SK-N-SH (cell line): ENCODE data around the gene HECTD4. TPM values are rescaled to one million over a fixed set of nuclear protein-coding genes. Genes with fewer than 3 reads are reported as not detected.

Experiments used
- CTCF ChIA-PET: fragments of 300-600, 350-600 bp; formaldehyde crosslinking; extraction: SDS; loops from one replicate; lab custom pipeline; 2021; lab: Yijun Ruan, JAX
- POLR2A ChIA-PET: fragments of 350-600 bp; sonication (Branson Sonifier 250); formaldehyde crosslinking; extraction: SDS; loops from one replicate; lab custom pipeline; 2020; ENCODE audit warnings: antibody characterized with exemption, inconsistent platforms; lab: Yijun Ruan, JAX
- DNase-seq: peaks from one replicate; pipeline ENCODE4 v3.0.0; 2012
- H2AFZ ChIP-seq: fragments of 200-600 bp; sonication (generic); 2 replicates; pipeline ENCODE4 v1.8.1; 2016; ENCODE audit warnings: antibody characterized with exemption, mild to moderate bottlenecking, low read depth
- H3F3A ChIP-seq: fragments of 200-600 bp; sonication (generic); replicated peaks from 2 replicates; pipeline ENCODE3; 2016; ENCODE audit warnings: antibody characterized with exemption, mild to moderate bottlenecking; ENCODE audit not compliant: insufficient read depth
- H3K27ac ChIP-seq, 2 experiments: fragments of 200-500 bp in 1 of 2; fragments of 200-600 bp in 1 of 2; sonication (Bioruptor generic) in 1 of 2; sonication (generic), shearing (Covaris generic) in 1 of 2; 2 replicates each; pipeline versions ENCODE4 v1.5.1 to v1.6.1; 2014 to 2016; ENCODE audit warnings: low read depth in 2 of 2, inconsistent platforms in 1 of 2, low read length in 1 of 2, mild to moderate bottlenecking in 1 of 2, mixed read lengths in 1 of 2
- H3K27me3 ChIP-seq: fragments of 200-600 bp; sonication (generic), shearing (Covaris generic); 2 replicates; pipeline ENCODE4 v1.6.1; 2016; ENCODE audit warnings: mixed run types; ENCODE audit not compliant: insufficient read depth
- H3K36me3 ChIP-seq, 2 experiments: fragments of 200-500 bp in 1 of 2; fragments of 200-600 bp in 1 of 2; sonication (Bioruptor generic) in 1 of 2; sonication (generic) in 1 of 2; replicated peaks in 1 of 2; 2 replicates each; pipeline versions ENCODE3 to v1.5.1; 2014 to 2016; ENCODE audit warnings: low read length in 1 of 2, mild to moderate bottlenecking in 1 of 2; ENCODE audit not compliant: insufficient read depth in 2 of 2, control insufficient read depth in 1 of 2
- H3K4me1 ChIP-seq, 2 experiments: fragments of 200-500 bp in 1 of 2; fragments of 200-600 bp in 1 of 2; sonication (Bioruptor generic) in 1 of 2; sonication (generic), shearing (Covaris generic) in 1 of 2; 2 replicates each; pipeline versions ENCODE4 v1.5.1 to v1.6.1; 2014 to 2016; ENCODE audit warnings: low read depth in 1 of 2, low read length in 1 of 2, mixed run types in 1 of 2; ENCODE audit not compliant: insufficient read depth in 2 of 2, control insufficient read depth in 1 of 2
- H3K4me2 ChIP-seq: fragments of 200-600 bp; sonication (generic), shearing (Covaris generic); 2 replicates; pipeline ENCODE4 v1.6.1; 2017; ENCODE audit warnings: mixed run types
- H3K4me3 ChIP-seq, 2 experiments: fragments of 200-500 bp in 1 of 2; fragments of 200-600 bp in 1 of 2; sonication (Bioruptor generic) in 1 of 2; sonication (generic), shearing (Covaris generic) in 1 of 2; 2 replicates each; pipeline versions ENCODE4 v1.5.1 to v1.8.1; 2014 to 2016; ENCODE audit warnings: low read depth in 2 of 2, inconsistent platforms in 1 of 2, low read length in 1 of 2, mild to moderate bottlenecking in 1 of 2, mixed read lengths in 1 of 2, moderate library complexity in 1 of 2
- H3K79me2 ChIP-seq: fragments of 200-600 bp; sonication (generic); 2 replicates; pipeline ENCODE4 v1.8.1; 2017; ENCODE audit warnings: mild to moderate bottlenecking; ENCODE audit not compliant: insufficient read depth
- H3K9ac ChIP-seq: fragments of 200-600 bp; sonication (generic); 2 replicates; pipeline ENCODE4 v1.6.1; 2017; ENCODE audit warnings: mixed run types
- H3K9me2 ChIP-seq: fragments of 200-600 bp; sonication (generic); 2 replicates; pipeline ENCODE4 v1.6.1; 2017; ENCODE audit warnings: mixed run types
- H3K9me3 ChIP-seq: fragments of 200-600 bp; sonication (generic); 2 replicates; pipeline ENCODE4 v1.6.1; 2017; ENCODE audit warnings: mixed run types, mild to moderate bottlenecking, moderate library complexity
- H4K20me1 ChIP-seq: fragments of 200-600 bp; sonication (generic); 2 replicates; pipeline ENCODE4 v1.6.1; 2017; ENCODE audit warnings: mild to moderate bottlenecking, mixed run types; ENCODE audit not compliant: insufficient read depth
- EP300 ChIP-seq, 2 experiments: IDR thresholded peaks; 2 replicates each; pipeline versions ENCODE4 v1.4.0 to v1.6.1; 2012; ENCODE audit warnings: borderline replicate concordance in 1 of 2, low read depth in 1 of 2, low read length in 1 of 2
- FOSL2 ChIP-seq: IDR thresholded peaks from 2 replicates; pipeline ENCODE4 v1.4.0; 2012; ENCODE audit warnings: low read depth, mild to moderate bottlenecking, moderate library complexity, borderline replicate concordance
- IRF3 ChIP-seq: fragments of 150-350 bp; IDR thresholded peaks from 2 replicates; pipeline ENCODE4 v1.6.1; 2016; ENCODE audit warnings: mild to moderate bottlenecking, low read depth, low read length
- JUND ChIP-seq: IDR thresholded peaks from 2 replicates; pipeline ENCODE4 v1.4.0; 2012
- MXI1 ChIP-seq: IDR thresholded peaks from 2 replicates; pipeline ENCODE4 v1.6.1; 2012; ENCODE audit warnings: mild to moderate bottlenecking, low read depth, low read length, improper control_type of control experiment
- NRF1 ChIP-seq: IDR thresholded peaks from 2 replicates; pipeline ENCODE4 v1.6.1; 2012; ENCODE audit warnings: low read depth, mild to moderate bottlenecking, low read length
- RXRA ChIP-seq: IDR thresholded peaks from 2 replicates; pipeline ENCODE4 v1.4.0; 2012; ENCODE audit warnings: low read depth, mild to moderate bottlenecking, borderline replicate concordance
- SIN3A ChIP-seq: IDR thresholded peaks from 2 replicates; pipeline ENCODE4 v1.6.1; 2012; ENCODE audit warnings: low read depth, mild to moderate bottlenecking, low read length, moderate library complexity, borderline replicate concordance
- TAF1 ChIP-seq: IDR thresholded peaks from 2 replicates; pipeline ENCODE4 v1.6.1; 2012; ENCODE audit warnings: low read depth, mild to moderate bottlenecking, low read length, moderate library complexity, borderline replicate concordance
- TEAD4 ChIP-seq: IDR thresholded peaks from 2 replicates; pipeline ENCODE4 v1.4.0; 2012; ENCODE audit warnings: mild to moderate bottlenecking, borderline replicate concordance; ENCODE audit not compliant: insufficient read depth
- USF1 ChIP-seq: IDR thresholded peaks from 2 replicates; pipeline ENCODE4 v1.4.0; 2012; ENCODE audit warnings: low read depth, borderline replicate concordance
- USF2 ChIP-seq: fragments of 150-350 bp; IDR thresholded peaks from 2 replicates; pipeline ENCODE4 v1.6.1; 2017; ENCODE audit warnings: antibody characterized with exemption, low read length, low read depth, borderline replicate concordance
- WGBS: methylation state at CpG from one replicate; pipeline ENCODE4 v1.1.6; 2017; ENCODE audit warnings: low lambda C conversion rate; 5-methylcytosine and 5-hydroxymethylcytosine counted together
- polyA plus RNA-seq, 3 experiments: library from polyadenylated mRNA; depleted of rRNA; stranded (reverse); fragments of >200 nt; gene quantifications; 2 replicates each; pipeline ENCODE4 v1.2.3, GENCODE V29; 2012

HECTD4 gene
- polyA plus RNA-seq, 1 of the 3 experiments (the other 2 are of a cell fraction) = 14.6 TPM

GRCh38 chr12:112134731-112135130, 247.5 kb downstream of the HECTD4 start:
- Histone ChIP-seq H3K27me3 (no peaks in the 10 kb centered on the region), H3K27ac (no peak overlapping the region), H3K9me2 (no peaks in the 10 kb centered on the region), H3K4me1 (peaks cover 0 to 13% of the 10 kb centered on the region in 2 experiments; a peak in 2 of 4 replicates), H3K4me2 (no peak overlapping the region), H3F3A (peaks cover 3% of the 10 kb centered on the region), H4K20me1 (no peaks in the 10 kb centered on the region), H3K4me3 (no peak overlapping the region), H3K79me2 (peaks cover 17% of the 10 kb centered on the region), H3K9ac (no peak overlapping the region), H2AFZ (no peak overlapping the region), H3K36me3 (peaks cover 10 to 50% of the 10 kb centered on the region in 2 experiments), H3K9me3 (no peaks in the 10 kb centered on the region)
- ChIA-PET POLR2A (no interaction called here), CTCF (no interaction called here)
- no peak for DNase-seq
- 94% methylated on average over 3 of the region's 3 CpGs for WGBS
- TF ChIP-seq TEAD4 (no peak), MXI1 (no peak), JUND (no peak), EP300 (IDR thresholded peaks at IDR 0.05; ENCODE audit: borderline replicate concordance in 1 of 2, low read depth in 1 of 2, low read length in 1 of 2) (no peak), RXRA (no peak), IRF3 (no peak)

GRCh38 chr12:112133418-112133817, 248.8 kb downstream of the HECTD4 start:
- H4K20me1 ChIP-seq = no peaks in the 10 kb centered on the region
- H3F3A ChIP-seq = peaks cover 3% of the 10 kb centered on the region
- H3K9ac ChIP-seq = no peak overlapping the region
- DNase-seq = no peak
- no peaks in the 10 kb centered on the region for H3K9me3 ChIP-seq
- ChIA-PET CTCF (interaction anchor here (0.9 to 1.1 kb wide), 2 partner anchors 10 to 65 kb away, joined by 3 read pairs; no protein-coding TSS in a partner anchor), POLR2A (no interaction called here)
- H3K4me2 ChIP-seq = no peak overlapping the region
- H3K79me2 ChIP-seq = peaks cover 30% of the 10 kb centered on the region
- H3K4me3 ChIP-seq = no peak overlapping the region
- TF ChIP-seq SIN3A (no peak), NRF1 (no peak), MXI1 (no peak), USF1 (no peak), USF2 (no peak), FOSL2 (no peak), RXRA (no peak), TAF1 (no peak)
- no peak overlapping the region for H2AFZ ChIP-seq
- no peak overlapping the region for H3K27ac ChIP-seq
- H3K4me1 ChIP-seq = peaks cover 0 to 15% of the 10 kb centered on the region in 2 experiments; a peak in 2 of 4 replicates
- WGBS = 91% methylated on average over 5 of the region's 5 CpGs
- H3K27me3 ChIP-seq = no peaks in the 10 kb centered on the region
- H3K36me3 ChIP-seq = peaks cover 10 to 46% of the 10 kb centered on the region in 2 experiments
- H3K9me2 ChIP-seq = no peaks in the 10 kb centered on the region
